Suprapubic skin (tissue), 3 donors: ENCODE measurements around the gene ASTN2.

Experiments
- POLR2AphosphoS5 ChIP-seq, 3 donors: sonication (generic); formaldehyde crosslinking; IDR thresholded peaks; one replicate each; pipeline ENCODE4 v1.6.1; 2017; ENCODE audit warnings: antibody characterized with exemption in 3 of 3
- TF ChIP-seq, protein P1 (sequence below), 2 donors: fragments of 200-600 bp in 1 of 2; fragments of 450-650 bp in 1 of 2; sonication (generic) in 1 of 2; IDR thresholded peaks; one replicate each; pipeline ENCODE4 v1.5.1; 2016 to 2019; ENCODE audit warnings: antibody characterized with exemption in 2 of 2, mild to moderate bottlenecking in 1 of 2, moderate library complexity in 1 of 2

DNA sequence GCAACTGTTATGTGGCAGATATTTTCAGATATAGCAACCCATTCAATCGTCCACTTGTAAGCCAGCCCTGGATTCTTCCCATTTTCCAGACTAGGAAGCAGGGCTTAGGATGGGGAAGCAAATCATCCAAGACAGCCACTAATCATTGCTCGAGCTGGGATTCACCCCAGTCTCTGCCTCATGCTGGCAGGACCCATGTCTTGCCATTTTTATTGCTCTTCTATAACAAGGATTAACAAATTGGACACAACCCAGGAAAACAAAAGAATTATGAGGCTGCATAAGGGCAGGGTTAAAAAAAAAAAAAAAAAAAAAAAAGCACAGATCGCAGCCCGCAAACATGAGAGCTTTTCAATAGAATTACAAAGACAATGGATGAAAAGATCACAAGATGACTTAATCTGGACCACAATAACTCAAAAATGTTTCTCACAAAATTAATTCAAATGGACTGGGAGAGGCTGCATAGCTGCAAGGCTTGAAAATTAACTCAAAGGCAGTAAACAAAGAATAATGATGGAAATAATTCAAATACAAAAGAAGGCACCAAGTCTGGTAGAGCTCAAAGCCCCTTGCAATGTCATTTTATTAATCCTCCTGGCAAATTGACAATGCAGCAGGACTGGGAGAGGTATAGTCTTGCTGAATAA lies 40.7 kb downstream of the ASTN2 start:
- TF ChIP-seq, protein P1, sequence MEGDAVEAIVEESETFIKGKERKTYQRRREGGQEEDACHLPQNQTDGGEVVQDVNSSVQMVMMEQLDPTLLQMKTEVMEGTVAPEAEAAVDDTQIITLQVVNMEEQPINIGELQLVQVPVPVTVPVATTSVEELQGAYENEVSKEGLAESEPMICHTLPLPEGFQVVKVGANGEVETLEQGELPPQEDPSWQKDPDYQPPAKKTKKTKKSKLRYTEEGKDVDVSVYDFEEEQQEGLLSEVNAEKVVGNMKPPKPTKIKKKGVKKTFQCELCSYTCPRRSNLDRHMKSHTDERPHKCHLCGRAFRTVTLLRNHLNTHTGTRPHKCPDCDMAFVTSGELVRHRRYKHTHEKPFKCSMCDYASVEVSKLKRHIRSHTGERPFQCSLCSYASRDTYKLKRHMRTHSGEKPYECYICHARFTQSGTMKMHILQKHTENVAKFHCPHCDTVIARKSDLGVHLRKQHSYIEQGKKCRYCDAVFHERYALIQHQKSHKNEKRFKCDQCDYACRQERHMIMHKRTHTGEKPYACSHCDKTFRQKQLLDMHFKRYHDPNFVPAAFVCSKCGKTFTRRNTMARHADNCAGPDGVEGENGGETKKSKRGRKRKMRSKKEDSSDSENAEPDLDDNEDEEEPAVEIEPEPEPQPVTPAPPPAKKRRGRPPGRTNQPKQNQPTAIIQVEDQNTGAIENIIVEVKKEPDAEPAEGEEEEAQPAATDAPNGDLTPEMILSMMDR (IDR thresholded peaks at IDR 0.05) = no peak
- TF ChIP-seq POLR2AphosphoS5 (IDR thresholded peaks at IDR 0.05) = no peak
